Left kidney (tissue), 2 donors: ENCODE results near the gene SYNGAP1. TPM values are rescaled to one million over a fixed set of nuclear protein-coding genes. Genes with fewer than 3 reads are reported as not detected.

Source experiments
- DNase-seq: peaks from one replicate; pipeline ENCODE4 v3.0.0-alpha.2; 2013
- polyA plus RNA-seq: library from polyadenylated mRNA; unstranded; fragments of 120-200 nt; gene quantifications from one replicate; pipeline ENCODE4 v1.2.1, GENCODE V29; 2013; ENCODE audit not compliant: insufficient read length

Gene SYNGAP1
- polyA plus RNA-seq, 1 donor, result 40.9 TPM

- DNase-seq, result no peak
Observed at GRCh38 chr6:33437666-33438065, 17.8 kb downstream of the SYNGAP1 start.

GRCh38 chr6:33438978-33439594, 19.2 kb downstream of the SYNGAP1 start:
- no peak for DNase-seq

GRCh38 chr6:33439956-33440648, 20.2 kb downstream of the SYNGAP1 start:
- no peak for DNase-seq

- DNase-seq, result no peak
Observed at GRCh38 chr6:33440649-33441309, 20.9 kb downstream of the SYNGAP1 start.

GRCh38 chr6:33441457-33441856, 21.6 kb downstream of the SYNGAP1 start:
- DNase-seq, result no peak

- DNase-seq, result no peak
Observed at GRCh38 chr6:33442283-33442682, 22.4 kb downstream of the SYNGAP1 start.

GRCh38 chr6:33443025-33443424, 23.2 kb downstream of the SYNGAP1 start:
- no peak for DNase-seq

GRCh38 chr6:33443619-33444504, 24.0 kb downstream of the SYNGAP1 start:
- no peak for DNase-seq

- no peak for DNase-seq
Observed at GRCh38 chr6:33445119-33445603, 25.3 kb downstream of the SYNGAP1 start.

GRCh38 chr6:33446356-33446755, 26.5 kb downstream of the SYNGAP1 start:
- DNase-seq, result no peak

- DNase-seq, result no peak
Observed at GRCh38 chr6:33450434-33450833, 30.6 kb downstream of the SYNGAP1 start.

GRCh38 chr6:33451606-33452005, 31.7 kb downstream of the SYNGAP1 start:
- no peak for DNase-seq

- DNase-seq, result no peak
Observed at GRCh38 chr6:33452496-33452895, 32.6 kb downstream of the SYNGAP1 start.

GRCh38 chr6:33453393-33454008, 33.6 kb downstream of the SYNGAP1 start:
- no peak for DNase-seq

- peak; percentile 94 for DNase-seq
Observed at GRCh38 chr6:33454009-33454946, 34.4 kb downstream of the SYNGAP1 start, which contains the start of gene ZBTB9. ZBTB9 (plus strand) TSS chr6:33454576; CDS start chr6:33455101, 525 bp downstream.

GRCh38 chr6:33455051-33455450, 35.2 kb downstream of the SYNGAP1 start:
- no peak for DNase-seq

GRCh38 chr6:33456156-33456555, 36.3 kb downstream of the SYNGAP1 start:
- no peak for DNase-seq

- no peak for DNase-seq
Observed at GRCh38 chr6:33458676-33459075, 38.8 kb downstream of the SYNGAP1 start.

GRCh38 chr6:33459226-33459625, 39.4 kb downstream of the SYNGAP1 start:
- DNase-seq, result no peak

- DNase-seq, result no peak
Observed at GRCh38 chr6:33466075-33466735, 46.3 kb downstream of the SYNGAP1 start.
